Left kidney (tissue), 8 donors: Measurements from ENCODE around the gene CGB8. TPM values are rescaled to one million over a fixed set of nuclear protein-coding genes. Genes with fewer than 3 reads are reported as not detected.
"Not testable (repeated sequence)": the region's sequence is repeated elsewhere in the genome, so short reads cannot be mapped to it uniquely, and the experiment has no call there.

Experiments
- DNase-seq: peaks from one replicate; pipeline ENCODE4 v3.0.0-alpha.2; 2013
- long read RNA-seq, 8 donors: transcript quantifications; one replicate each; lab custom pipeline, GENCODE V29; 2026
- polyA plus RNA-seq: library from polyadenylated mRNA; unstranded; fragments of 120-200 nt; gene quantifications from one replicate; pipeline ENCODE4 v1.2.1, GENCODE V29; 2013; ENCODE audit not compliant: insufficient read length

The CGB8 gene
- polyA plus RNA-seq: not detected
- long read RNA-seq, donor 1: 0 reads
- long read RNA-seq, donor 2: 0 reads
- long read RNA-seq, donor 3: 0 reads
- long read RNA-seq, donor 4: 0 reads
- long read RNA-seq, donor 5: 0 reads
- long read RNA-seq, donor 6: 0 reads
- long read RNA-seq, donor 7: 0 reads
- long read RNA-seq, donor 8: 0 reads

- not testable (repeated sequence) for DNase-seq
These were observed at the start of gene CGB8 for GRCh38 chr19:49049011-49049410. Gene CGB8, minus strand, starts transcription at chr19:49049111. Its CDS starts 372 bp downstream, at chr19:49048739.

GRCh38 chr19:49097453-49098288, 48.8 kb upstream of the CGB8 start:
- peak; percentile 65 for DNase-seq

- DNase-seq: no peak
These were observed 45.9 kb upstream of the CGB8 start for GRCh38 chr19:49094505-49095482.

- no peak for DNase-seq
These were observed 43.8 kb upstream of the CGB8 start for GRCh38 chr19:49092686-49093085.

- no peak for DNase-seq
These were observed 42.6 kb upstream of the CGB8 start for GRCh38 chr19:49091391-49092038.

- DNase-seq: no peak
These were observed 37.4 kb upstream of the CGB8 start for GRCh38 chr19:49086296-49086695.

GRCh38 chr19:49085868-49086232, 36.9 kb upstream of the CGB8 start:
- DNase-seq: no peak

- peak; percentile 99 for DNase-seq
These were observed 36.3 kb upstream of the CGB8 start, which contains the start of gene SNRNP70 for GRCh38 chr19:49085020-49085867. Gene SNRNP70, plus strand, starts transcription at chr19:49085451. Its CDS starts 964 bp downstream, at chr19:49086415.

- DNase-seq: no peak
These were observed 35.5 kb upstream of the CGB8 start for GRCh38 chr19:49084206-49085019.

- no peak for DNase-seq
These were observed 32.4 kb upstream of the CGB8 start for GRCh38 chr19:49081273-49081672.

- DNase-seq: no peak
These were observed 31.5 kb upstream of the CGB8 start for GRCh38 chr19:49080392-49080791.

GRCh38 chr19:49074869-49075268, 26.0 kb upstream of the CGB8 start:
- DNase-seq: not testable (repeated sequence)

- no peak for DNase-seq
These were observed 24.8 kb upstream of the CGB8 start for GRCh38 chr19:49073514-49074378.

- DNase-seq: no peak
These were observed 23.1 kb upstream of the CGB8 start for GRCh38 chr19:49071860-49072547.

GRCh38 chr19:49070416-49070815, 21.5 kb upstream of the CGB8 start:
- no peak for DNase-seq

GRCh38 chr19:49069026-49069425, 20.1 kb upstream of the CGB8 start:
- no peak for DNase-seq

GRCh38 chr19:49067554-49067953, 18.6 kb upstream of the CGB8 start:
- DNase-seq: no peak

- DNase-seq: no peak
These were observed 17.1 kb upstream of the CGB8 start for GRCh38 chr19:49065905-49066512.
